ENCODE measurements around the gene MEIS1.

Gene MEIS1

GRCh38 chr2:66541646-66542045 lies 106.7 kb downstream of the MEIS1 start:
- TF ChIP-seq EZH2phosphoT487 (IDR thresholded peaks at IDR 0.05; ENCODE audit: low read depth): no peak
- no peak for TF ChIP-seq CTCF (IDR thresholded peaks at IDR 0.05; ENCODE audit: low read depth, low read length)
- H3K9me3 ChIP-seq (ENCODE audit: insufficient read depth, low read length): no peaks in the 10 kb centered on the region
- no peaks in the 10 kb centered on the region for H3K79me2 ChIP-seq (ENCODE audit: low read length)
- H3K4me1 ChIP-seq (ENCODE audit: low read length): peaks cover 10% of the 10 kb centered on the region; the same call in 1 of the 2 replicates
- H3K27me3 ChIP-seq (ENCODE audit: low read depth, low read length): no peaks in the 10 kb centered on the region
- no peaks in the 10 kb centered on the region for H4K20me1 ChIP-seq (ENCODE audit: insufficient read depth, low read length)
- H2AFZ ChIP-seq (ENCODE audit: low read depth, low read length): no peak overlapping the region
- no peak overlapping the region for H3K27ac ChIP-seq (ENCODE audit: low read length)
- no peaks in the 10 kb centered on the region for H3K36me3 ChIP-seq (replicated peaks; ENCODE audit: low read depth, low read length)
- H3K9ac ChIP-seq (ENCODE audit: low read length): no peak overlapping the region
- no peak overlapping the region for H3K4me2 ChIP-seq (ENCODE audit: low read length)
- H3K4me3 ChIP-seq (ENCODE audit: low read length): no peak overlapping the region

DNA sequence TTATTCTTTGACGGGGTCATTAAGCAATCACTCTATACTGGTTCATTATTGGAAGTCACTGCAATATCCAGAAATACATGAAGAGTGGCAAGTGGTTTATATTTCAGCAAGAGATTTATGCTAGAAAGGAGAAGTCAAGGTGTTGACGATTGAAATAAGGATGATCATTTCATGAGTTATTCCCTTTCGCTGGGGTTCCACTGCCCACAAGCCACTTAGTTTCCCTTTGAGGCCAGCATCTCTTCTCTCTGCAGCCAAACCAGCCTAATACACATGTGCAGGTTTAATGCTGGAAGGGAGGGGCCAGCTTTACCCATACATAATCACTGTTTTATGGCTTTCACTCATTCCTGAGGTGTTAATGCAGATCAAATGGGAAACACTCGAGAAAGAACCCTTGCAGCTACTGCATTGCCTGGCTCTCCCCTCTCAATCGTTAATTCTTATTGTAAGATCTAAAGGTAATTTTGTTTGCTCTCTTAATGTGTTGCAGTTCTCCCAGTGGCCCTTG lies 108.4 kb downstream of the MEIS1 start:
- no peak overlapping the region for H3K4me3 ChIP-seq (ENCODE audit: low read length)
- H3K9ac ChIP-seq (ENCODE audit: low read length): no peak overlapping the region
- H3K9me3 ChIP-seq (ENCODE audit: insufficient read depth, low read length): no peaks in the 10 kb centered on the region
- H3K79me2 ChIP-seq (ENCODE audit: low read length): no peaks in the 10 kb centered on the region
- TF ChIP-seq EZH2phosphoT487 (IDR thresholded peaks at IDR 0.05; ENCODE audit: low read depth) (no peak), CTCF (IDR thresholded peaks at IDR 0.05; ENCODE audit: low read depth, low read length) (no peak)
- H3K4me2 ChIP-seq (ENCODE audit: low read length): no peak overlapping the region
- H3K4me1 ChIP-seq (ENCODE audit: low read length): peaks cover 10% of the 10 kb centered on the region; the same call in 1 of the 2 replicates
- no peaks in the 10 kb centered on the region for H3K27me3 ChIP-seq (ENCODE audit: low read depth, low read length)
- no peak overlapping the region for H3K27ac ChIP-seq (ENCODE audit: low read length)
- no peaks in the 10 kb centered on the region for H3K36me3 ChIP-seq (replicated peaks; ENCODE audit: low read depth, low read length)
- H2AFZ ChIP-seq (ENCODE audit: low read depth, low read length): no peak overlapping the region
- no peaks in the 10 kb centered on the region for H4K20me1 ChIP-seq (ENCODE audit: insufficient read depth, low read length)

GRCh38 chr2:66544258-66544657 lies 109.3 kb downstream of the MEIS1 start:
- H3K4me1 ChIP-seq (ENCODE audit: low read length): peaks cover 10% of the 10 kb centered on the region; the same call in 1 of the 2 replicates
- TF ChIP-seq CTCF (IDR thresholded peaks at IDR 0.05; ENCODE audit: low read depth, low read length): no peak
- no peak for TF ChIP-seq EZH2phosphoT487 (IDR thresholded peaks at IDR 0.05; ENCODE audit: low read depth)
- no peak overlapping the region for H3K4me3 ChIP-seq (ENCODE audit: low read length)
- H3K4me2 ChIP-seq (ENCODE audit: low read length): no peak overlapping the region
- no peak overlapping the region for H2AFZ ChIP-seq (ENCODE audit: low read depth, low read length)
- no peaks in the 10 kb centered on the region for H4K20me1 ChIP-seq (ENCODE audit: insufficient read depth, low read length)
- no peak overlapping the region for H3K9ac ChIP-seq (ENCODE audit: low read length)
- no peaks in the 10 kb centered on the region for H3K27me3 ChIP-seq (ENCODE audit: low read depth, low read length)
- no peaks in the 10 kb centered on the region for H3K36me3 ChIP-seq (replicated peaks; ENCODE audit: low read depth, low read length)
- H3K9me3 ChIP-seq (ENCODE audit: insufficient read depth, low read length): no peaks in the 10 kb centered on the region
- H3K79me2 ChIP-seq (ENCODE audit: low read length): no peaks in the 10 kb centered on the region
- no peak overlapping the region for H3K27ac ChIP-seq (ENCODE audit: low read length)

DNA sequence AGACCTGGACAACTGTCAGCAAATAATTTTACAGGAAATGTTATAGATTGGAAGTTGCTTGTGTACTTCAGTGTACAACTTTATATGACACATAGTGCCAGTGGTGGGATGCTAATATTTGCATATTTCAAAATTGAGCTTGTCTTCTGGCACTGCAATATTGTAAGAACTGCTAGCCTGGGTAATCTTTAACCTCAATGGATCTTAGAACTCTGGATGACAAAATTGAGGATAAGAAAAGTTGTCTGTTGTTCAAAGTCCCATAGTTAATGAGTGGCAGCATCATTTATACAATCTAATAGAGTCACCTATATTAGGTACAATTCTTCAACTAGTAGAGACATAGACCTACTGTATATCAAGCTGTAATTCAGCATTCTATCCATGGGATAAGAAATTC lies 110.3 kb downstream of the MEIS1 start:
- H3K79me2 ChIP-seq (ENCODE audit: low read length): no peaks in the 10 kb centered on the region
- peaks cover 10% of the 10 kb centered on the region; the same call in 1 of the 2 replicates for H3K4me1 ChIP-seq (ENCODE audit: low read length)
- no peak overlapping the region for H3K4me2 ChIP-seq (ENCODE audit: low read length)
- no peaks in the 10 kb centered on the region for H3K36me3 ChIP-seq (replicated peaks; ENCODE audit: low read depth, low read length)
- no peak overlapping the region for H3K27ac ChIP-seq (ENCODE audit: low read length)
- no peak overlapping the region for H2AFZ ChIP-seq (ENCODE audit: low read depth, low read length)
- H3K9ac ChIP-seq (ENCODE audit: low read length): no peak overlapping the region
- no peaks in the 10 kb centered on the region for H3K27me3 ChIP-seq (ENCODE audit: low read depth, low read length)
- no peak overlapping the region for H3K4me3 ChIP-seq (ENCODE audit: low read length)
- no peaks in the 10 kb centered on the region for H4K20me1 ChIP-seq (ENCODE audit: insufficient read depth, low read length)
- TF ChIP-seq CTCF (IDR thresholded peaks at IDR 0.05; ENCODE audit: low read depth, low read length): no peak
- H3K9me3 ChIP-seq (ENCODE audit: insufficient read depth, low read length): no peaks in the 10 kb centered on the region

Measured in OCI-LY3 (cell line).